Measurements from ENCODE around the gene FAM32A. TPM values are rescaled to one million over a fixed set of nuclear protein-coding genes. Genes with fewer than 3 reads are reported as not detected.

Gene FAM32A
- total RNA-seq, 1 donor from 2014 or later, result 59.4 TPM

Other genes starting within 250 kb of the FAM32A start
- not detected for gene OR10H4, start 236.4 kb upstream of the FAM32A start, total RNA-seq
- 385 TPM for gene TPM4, start 108.9 kb upstream of the FAM32A start, total RNA-seq
- 51.4 TPM for gene RAB8A, start 73.5 kb upstream of the FAM32A start, total RNA-seq
- gene HSH2D, start 41.7 kb upstream of the FAM32A start, total RNA-seq, result 1.2 TPM
- not detected for gene CIB3, start 11.9 kb upstream of the FAM32A start, total RNA-seq
- 110 TPM for gene AP1M1, start 12.5 kb downstream of the FAM32A start, total RNA-seq
- gene KLF2, start 139.4 kb downstream of the FAM32A start, total RNA-seq, result 228 TPM

Data from mesenteric fat pad (tissue), 1 donor.